HG03378 (cell line): ENCODE results near the gene DNAAF5.

Experiments used
- ATAC-seq: cut with Tn5 transposase; IDR thresholded peaks from one replicate; pipeline ENCODE4 v1.9.1; 2021; ENCODE audit warnings: mild to moderate bottlenecking, moderate library complexity; ENCODE audit not compliant: unreplicated experiment

DNAAF5 gene

GRCh38 chr7:831596-832166 is 105.2 kb downstream of the DNAAF5 start:
- ATAC-seq, result peak; percentile 67

- ATAC-seq, result peak; percentile 35
Measured at GRCh38 chr7:832167-832967, 105.9 kb downstream of the DNAAF5 start, which contains the start of gene SUN1. TSS of gene SUN1 (plus strand) at chr7:832476. CDS start at chr7:832525, 49 bp downstream.

- no peak for ATAC-seq
Measured at GRCh38 chr7:832968-833424, 106.5 kb downstream of the DNAAF5 start.

- no peak for ATAC-seq
Measured at GRCh38 chr7:833601-834258, 107.2 kb downstream of the DNAAF5 start.

GRCh38 chr7:834277-834676 is 107.8 kb downstream of the DNAAF5 start:
- no peak for ATAC-seq

GRCh38 chr7:835021-835420 is 108.5 kb downstream of the DNAAF5 start:
- ATAC-seq, result no peak

- ATAC-seq, result no peak
Measured at GRCh38 chr7:835485-836401, 109.2 kb downstream of the DNAAF5 start.
